Duodenal mucosa (tissue), 2 donors: Measurements from ENCODE around the gene HOXD4.

Experiments
- H3K27ac ChIP-seq: one replicate; pipeline ENCODE4 v1.7.0; 2013; ENCODE audit warnings: low read depth, low read length
- H3K27me3 ChIP-seq, 2 donors: one replicate each; pipeline ENCODE4 v1.7.0; 2013; ENCODE audit warnings: low read length in 2 of 2, control low read depth in 1 of 2; ENCODE audit not compliant: insufficient read depth in 2 of 2, control insufficient read depth in 1 of 2
- H3K36me3 ChIP-seq, 2 donors: one replicate each; pipeline ENCODE4 v1.7.0; 2013; ENCODE audit warnings: low read length in 2 of 2, control low read depth in 1 of 2; ENCODE audit not compliant: insufficient read depth in 2 of 2, control insufficient read depth in 1 of 2
- H3K4me1 ChIP-seq, 2 donors: one replicate each; pipeline ENCODE4 v1.7.0; 2013; ENCODE audit warnings: low read length in 2 of 2, control low read depth in 1 of 2; ENCODE audit not compliant: insufficient read depth in 2 of 2, control insufficient read depth in 1 of 2
- H3K4me3 ChIP-seq, 2 donors: one replicate each; pipeline ENCODE4 v1.7.0; 2013; ENCODE audit warnings: low read length in 2 of 2, low read depth in 1 of 2
- H3K9ac ChIP-seq, 2 donors: one replicate each; pipeline ENCODE4 v1.7.0; 2013; ENCODE audit warnings: low read length in 2 of 2, low read depth in 1 of 2
- H3K9me3 ChIP-seq, 2 donors: one replicate each; pipeline ENCODE4 v1.7.0; 2013; ENCODE audit warnings: low read length in 2 of 2, control low read depth in 1 of 2; ENCODE audit not compliant: control insufficient read depth in 1 of 2

The HOXD4 gene

DNA sequence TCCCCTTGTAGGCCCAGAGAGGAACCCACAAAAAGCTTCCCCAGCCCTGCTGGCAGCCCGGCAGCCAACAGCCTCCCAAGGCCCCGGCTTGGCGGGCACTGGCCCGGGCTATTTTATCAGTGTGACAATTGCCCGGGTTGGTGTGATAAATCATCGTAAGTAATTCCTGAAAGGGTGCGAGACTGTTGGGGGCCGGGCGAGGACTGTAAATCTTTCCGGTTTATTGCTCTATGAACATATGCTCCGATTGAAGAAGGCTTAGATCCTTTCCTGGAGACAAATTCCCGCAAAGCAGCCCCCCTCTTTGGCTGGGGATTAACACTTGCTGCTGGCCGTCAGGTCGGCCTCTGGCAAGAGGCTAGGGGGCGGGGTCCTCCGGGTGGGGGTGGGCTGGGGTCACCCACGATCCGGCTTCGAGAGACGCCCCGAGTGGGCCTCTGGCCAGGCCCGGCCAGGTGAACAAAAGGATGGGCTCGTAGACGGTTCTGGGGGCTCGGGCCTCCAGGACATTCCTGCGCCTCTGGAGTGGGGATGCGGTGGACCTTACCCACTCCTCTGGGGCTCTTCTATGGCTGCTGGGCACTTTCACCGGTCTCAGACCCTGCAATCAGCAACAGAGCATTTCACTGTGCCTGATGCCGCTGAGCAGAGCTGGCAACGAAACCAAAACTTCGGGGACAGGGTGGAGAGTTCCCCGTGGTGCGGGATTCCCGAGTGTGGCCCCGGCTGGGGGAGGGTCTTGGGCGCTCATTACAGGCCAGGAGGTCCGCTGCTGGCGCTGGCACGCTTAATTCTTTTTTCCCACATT, 7.7 kb downstream of the HOXD4 start:
- Histone ChIP-seq H3K4me1 (no peaks in the 10 kb centered on the region), H3K36me3 (no peaks in the 10 kb centered on the region), H3K9me3 (no peaks in the 10 kb centered on the region), H3K27ac (no peak overlapping the region), H3K27me3 (peaks cover 90 to 92% of the 10 kb centered on the region in 2 donors), H3K4me3 (no peak overlapping the region), H3K9ac (no peak overlapping the region)

DNA sequence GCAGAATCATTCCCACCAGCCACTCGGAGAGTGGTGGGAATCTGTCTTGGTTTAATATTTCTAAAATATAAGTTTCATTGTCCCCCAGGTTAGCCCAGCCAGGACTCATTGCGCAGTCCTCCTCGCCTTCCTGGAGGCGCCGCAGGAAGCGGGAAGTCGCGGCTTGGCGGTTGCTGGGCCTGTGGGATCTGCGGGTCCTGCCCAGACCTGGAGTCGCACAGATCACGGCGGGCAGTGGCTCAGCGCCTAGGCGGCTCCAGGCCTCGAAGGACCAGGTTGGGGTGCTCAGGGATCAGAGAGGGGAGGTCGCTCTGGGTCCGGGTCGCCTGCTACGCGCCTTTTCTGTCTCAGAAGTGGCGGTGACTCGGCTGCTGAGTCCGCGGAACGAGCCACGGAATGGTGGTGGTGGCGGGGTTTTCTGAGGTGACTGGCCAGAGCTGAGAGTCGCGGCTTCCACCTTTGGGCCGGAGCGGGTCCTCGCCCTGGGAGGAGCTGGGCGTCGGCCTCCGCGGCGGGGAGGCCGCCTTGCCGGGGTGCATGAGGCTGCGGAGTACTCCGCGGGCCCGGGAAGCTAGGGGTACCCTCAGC, 8.4 kb downstream of the HOXD4 start:
- peak overlapping the region; percentile 20 for H3K27ac ChIP-seq
- H3K27me3 ChIP-seq: peaks cover 90 to 92% of the 10 kb centered on the region in 2 donors
- H3K4me3 ChIP-seq: no peak overlapping the region
- no peaks in the 10 kb centered on the region for H3K36me3 ChIP-seq
- no peak overlapping the region for H3K9ac ChIP-seq
- H3K9me3 ChIP-seq: no peaks in the 10 kb centered on the region
- no peaks in the 10 kb centered on the region for H3K4me1 ChIP-seq

DNA sequence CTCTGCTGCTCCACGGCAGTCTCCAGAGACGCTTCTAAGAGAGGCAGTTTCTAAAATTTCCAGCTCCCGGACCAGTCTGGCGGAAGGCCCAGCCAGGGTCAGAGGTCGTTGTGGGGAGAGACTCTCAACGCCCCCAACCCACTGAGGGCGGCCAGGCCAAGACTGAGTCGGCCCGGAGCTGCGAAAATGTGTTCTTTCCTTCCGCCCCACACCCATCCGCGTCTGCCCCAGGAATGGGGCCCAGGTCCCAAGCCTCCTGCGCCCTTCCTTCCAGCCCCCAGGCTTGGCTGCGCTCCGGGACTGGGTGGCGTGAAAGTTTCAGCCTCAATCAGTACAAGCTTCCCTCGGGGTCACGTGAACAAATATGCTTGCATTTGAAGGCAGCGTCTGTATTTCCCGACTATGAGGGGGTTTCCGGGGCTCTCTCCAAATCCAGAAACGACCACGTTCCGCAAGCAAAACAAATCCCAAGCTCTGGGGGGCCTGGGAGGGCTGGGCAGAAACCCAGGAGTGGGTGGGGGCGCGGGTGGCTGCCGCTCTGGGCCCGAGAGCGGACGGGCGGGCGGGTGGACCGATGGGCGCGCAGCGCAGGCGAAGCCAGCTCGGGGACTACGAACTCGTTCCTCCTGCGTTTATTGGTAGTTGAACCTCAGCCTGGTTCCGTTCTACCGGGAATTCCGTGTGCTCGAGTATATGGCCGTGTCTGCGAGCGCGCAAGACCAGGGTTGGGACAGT, 9.1 kb downstream of the HOXD4 start:
- peaks cover 92% of the 10 kb centered on the region in 2 donors for H3K27me3 ChIP-seq
- no peaks in the 10 kb centered on the region for H3K4me1 ChIP-seq
- H3K27ac ChIP-seq: no peak overlapping the region
- no peak overlapping the region for H3K4me3 ChIP-seq
- no peaks in the 10 kb centered on the region for H3K9me3 ChIP-seq
- H3K9ac ChIP-seq: no peak overlapping the region
- no peaks in the 10 kb centered on the region for H3K36me3 ChIP-seq

DNA sequence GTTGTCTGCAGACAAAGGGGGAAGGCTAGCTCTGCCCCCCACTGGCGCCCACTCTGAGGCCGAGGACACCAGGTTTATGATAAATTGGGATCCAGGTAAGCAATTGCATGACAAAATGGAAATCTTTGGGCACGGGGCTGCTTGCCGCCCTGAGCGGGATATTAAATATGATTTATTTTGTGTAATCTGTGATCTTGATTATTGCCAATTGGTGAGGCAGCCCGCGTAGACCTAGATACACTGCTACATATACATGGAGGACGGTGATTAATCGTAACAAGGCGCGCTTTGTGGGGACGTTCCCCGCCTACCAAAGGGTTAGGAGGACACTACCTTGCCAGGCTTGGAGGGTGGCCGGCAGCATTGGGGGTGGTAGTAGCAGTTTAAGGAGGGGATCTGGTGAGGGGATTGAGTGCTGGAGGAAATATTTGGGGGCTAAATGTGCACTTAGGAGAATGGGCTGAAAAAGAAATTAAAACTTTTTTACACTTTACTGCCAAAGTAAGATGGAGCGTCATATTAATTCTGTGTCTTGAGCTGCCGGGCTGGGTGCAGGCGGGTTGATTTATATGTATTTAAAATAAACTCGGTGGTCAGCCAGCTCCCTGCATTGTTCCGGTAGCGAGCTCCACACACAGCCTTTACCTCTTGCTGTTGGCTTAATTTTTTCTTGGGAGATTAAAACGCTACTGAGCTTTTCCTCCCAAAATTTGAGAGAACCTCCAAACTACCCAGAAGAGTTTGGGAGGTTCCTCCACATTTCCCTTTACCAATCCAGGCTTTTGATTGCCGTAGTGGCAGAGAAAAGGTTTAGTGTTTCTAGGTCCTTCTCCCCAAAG, 9.9 kb downstream of the HOXD4 start:
- no peaks in the 10 kb centered on the region for H3K9me3 ChIP-seq
- H3K4me1 ChIP-seq: no peaks in the 10 kb centered on the region
- H3K36me3 ChIP-seq: no peaks in the 10 kb centered on the region
- peak overlapping the region; percentile 20 for H3K27ac ChIP-seq
- H3K4me3 ChIP-seq: no peak overlapping the region
- no peak overlapping the region for H3K9ac ChIP-seq
- H3K27me3 ChIP-seq: peaks cover 92 to 93% of the 10 kb centered on the region in 2 donors

DNA sequence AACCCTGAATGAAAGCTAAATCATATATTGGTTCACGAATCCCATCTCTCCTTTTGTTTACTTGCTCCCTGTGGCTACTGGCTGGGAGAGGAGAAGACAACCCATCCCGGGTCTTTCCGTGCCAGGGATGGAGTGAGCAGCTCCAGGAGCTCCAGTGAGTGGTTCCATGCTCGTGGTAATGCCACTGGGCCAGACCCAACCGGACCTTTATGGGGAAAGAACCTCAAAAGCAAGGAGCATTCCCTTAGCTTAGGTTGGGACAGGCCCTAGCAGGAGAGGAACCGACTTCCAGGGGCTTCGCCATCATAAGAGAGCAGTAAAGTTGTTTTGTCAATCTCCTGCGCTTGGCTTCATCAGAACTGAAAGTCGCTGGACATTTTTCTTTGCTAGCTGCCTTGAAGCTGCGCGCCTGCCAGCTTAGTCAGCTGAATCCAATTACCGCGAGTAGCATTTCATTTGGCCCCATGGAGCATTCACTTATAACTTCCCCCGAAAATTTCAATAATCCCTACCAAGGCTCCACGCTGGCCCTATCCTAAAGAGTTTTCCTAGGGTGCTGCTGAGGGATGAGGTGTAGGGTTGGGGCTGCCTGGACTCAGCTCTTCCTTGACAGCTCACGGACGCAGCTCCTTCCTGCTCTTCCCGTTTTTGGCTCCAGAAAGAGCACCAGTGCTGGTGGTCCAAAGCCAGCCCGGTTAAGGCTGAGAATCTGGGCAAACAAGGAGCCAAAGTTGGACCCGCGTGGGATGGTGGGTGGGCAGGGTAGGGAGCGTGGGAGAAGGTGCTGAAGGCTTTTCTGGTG, 10.7 kb downstream of the HOXD4 start:
- Histone ChIP-seq H3K4me3 (no peak overlapping the region), H3K9ac (no peak overlapping the region), H3K27me3 (peaks cover 88 to 95% of the 10 kb centered on the region in 2 donors), H3K36me3 (no peaks in the 10 kb centered on the region), H3K4me1 (no peaks in the 10 kb centered on the region), H3K27ac (peak overlapping the region; percentile 20), H3K9me3 (no peaks in the 10 kb centered on the region)

DNA sequence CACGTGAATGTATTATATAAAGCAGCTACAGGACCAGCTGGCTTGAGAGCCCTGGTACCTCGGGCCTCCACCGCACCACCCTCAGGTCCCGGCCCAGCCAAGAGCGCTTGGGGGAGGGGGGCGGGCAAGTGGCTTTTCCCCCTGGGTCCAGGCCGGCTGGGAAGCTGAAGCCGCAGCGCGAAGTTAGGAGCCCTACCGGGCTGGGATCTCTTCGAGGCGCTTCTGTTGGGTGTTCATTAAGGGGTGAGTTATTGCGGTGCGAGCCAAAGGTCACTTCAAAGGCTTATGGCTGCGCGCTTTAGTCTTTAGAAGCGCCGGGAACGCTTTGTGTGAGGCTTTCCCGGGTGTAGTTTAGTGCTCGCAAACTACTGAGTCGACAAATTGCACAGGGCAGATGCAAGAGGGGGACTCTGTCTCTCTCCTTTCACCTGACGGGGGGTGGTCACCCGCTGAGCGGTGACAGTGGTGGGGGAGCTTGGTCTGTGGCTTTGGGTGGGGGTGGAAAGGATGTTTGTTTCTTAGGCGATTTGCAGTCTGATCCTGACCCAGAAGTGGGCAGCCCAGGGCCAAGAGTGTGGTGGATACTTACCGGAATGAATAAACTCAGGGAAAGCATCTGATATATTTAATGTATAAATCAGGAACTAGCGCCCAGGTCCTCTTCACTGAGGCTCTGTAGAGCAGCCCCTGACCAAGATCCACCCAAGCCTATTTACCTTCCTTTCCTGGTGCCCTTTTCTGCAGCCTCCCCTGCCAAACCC, 11.7 kb downstream of the HOXD4 start:
- Histone ChIP-seq H3K27me3 (peaks cover 83 to 95% of the 10 kb centered on the region in 2 donors), H3K9me3 (no peaks in the 10 kb centered on the region), H3K9ac (no peak overlapping the region), H3K4me1 (no peaks in the 10 kb centered on the region), H3K36me3 (no peaks in the 10 kb centered on the region), H3K4me3 (no peak overlapping the region), H3K27ac (no peak overlapping the region)

DNA sequence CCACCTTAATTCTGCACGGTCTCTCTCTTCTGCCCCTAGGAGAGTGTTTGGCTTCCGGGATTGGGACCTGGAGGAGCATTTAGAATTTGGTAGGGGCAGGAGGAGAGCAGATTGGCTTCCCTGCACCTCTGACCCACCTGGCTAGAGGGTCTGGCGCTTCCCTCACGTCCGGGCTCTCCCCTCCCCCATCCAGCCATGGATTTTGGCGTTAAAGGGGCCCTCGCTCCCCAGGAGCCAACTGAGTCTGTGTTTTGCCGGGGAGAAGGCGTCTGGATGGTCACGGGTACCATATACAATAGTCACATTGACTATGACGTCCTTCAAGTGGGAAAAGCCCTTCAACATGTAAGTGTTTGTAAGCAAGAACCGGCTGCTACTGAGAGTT, 12.3 kb downstream of the HOXD4 start:
- Histone ChIP-seq H3K27me3 (peaks cover 79 to 90% of the 10 kb centered on the region in 2 donors), H3K36me3 (no peaks in the 10 kb centered on the region), H3K4me3 (no peak overlapping the region), H3K9me3 (no peaks in the 10 kb centered on the region), H3K4me1 (no peaks in the 10 kb centered on the region), H3K27ac (no peak overlapping the region), H3K9ac (no peak overlapping the region)

DNA sequence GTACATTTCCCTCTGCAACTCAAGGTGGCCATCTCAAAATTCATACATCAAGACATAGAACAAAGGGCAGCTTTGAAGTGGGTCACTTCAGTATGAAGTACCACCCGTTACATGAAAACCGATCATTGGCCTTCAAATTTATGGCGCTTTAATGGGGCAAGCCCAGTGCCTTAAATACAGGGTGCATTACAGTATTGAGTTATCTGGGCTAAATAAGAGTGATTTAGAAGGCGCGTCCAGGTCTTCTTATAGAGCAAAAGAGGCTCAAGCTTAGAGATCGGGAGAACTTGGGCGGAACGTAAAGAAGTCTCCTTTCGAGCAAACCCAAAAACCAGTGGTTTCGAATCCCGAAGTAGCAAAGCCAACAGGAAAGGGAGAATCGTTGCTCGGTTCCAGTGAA, 12.9 kb downstream of the HOXD4 start:
- no peaks in the 10 kb centered on the region for H3K36me3 ChIP-seq
- no peak overlapping the region for H3K4me3 ChIP-seq
- H3K9ac ChIP-seq: no peak overlapping the region
- peaks cover 79 to 89% of the 10 kb centered on the region in 2 donors for H3K27me3 ChIP-seq
- no peaks in the 10 kb centered on the region for H3K9me3 ChIP-seq
- H3K27ac ChIP-seq: no peak overlapping the region
- H3K4me1 ChIP-seq: no peaks in the 10 kb centered on the region
